Gastrocnemius medialis (tissue), 4 donors: ENCODE data around the gene SHROOM3. TPM values are rescaled to one million over a fixed set of nuclear protein-coding genes. Genes with fewer than 3 reads are reported as not detected.

Experiments
- ATAC-seq, 2 donors: fragments of 150-250 bp; one replicate each; pipeline ENCODE4 v1.9.1; 2016
- DNase-seq, 2 donors: peaks; one replicate each; pipeline ENCODE4 v3.0.0-alpha.2; 2019
- H3K27ac ChIP-seq, 4 donors: fragments of 200-600 bp; sonication (generic); 1 replicate in 1 of 4; 2 replicates in 3 of 4; pipeline ENCODE4 v1.5.1; 2016 to 2018; ENCODE audit warnings: mild to moderate bottlenecking in 2 of 4, moderate library complexity in 1 of 4
- H3K27me3 ChIP-seq, 3 donors: fragments of 200-600 bp; sonication (generic) in 2 of 3; 1 replicate in 1 of 3; 2 replicates in 2 of 3; pipeline versions ENCODE4 v1.5.1 to v1.6.0; 2016 to 2019; ENCODE audit warnings: mild to moderate bottlenecking in 1 of 3, moderate library complexity in 1 of 3
- H3K36me3 ChIP-seq, 2 donors: fragments of 200-600 bp; sonication (generic) in 1 of 2; one replicate each; pipeline ENCODE4 v1.5.1; 2017 to 2018
- H3K4me1 ChIP-seq, 2 donors: fragments of 200-600 bp; sonication (generic) in 1 of 2; one replicate each; pipeline ENCODE4 v1.5.1; 2016 to 2017; ENCODE audit warnings: mild to moderate bottlenecking in 2 of 2
- H3K4me3 ChIP-seq, 4 donors: fragments of 200-600 bp; sonication (generic) in 3 of 4; 1 replicate in 1 of 4; 2 replicates in 3 of 4; pipeline ENCODE4 v1.5.1; 2016 to 2019; ENCODE audit warnings: mild to moderate bottlenecking in 2 of 4
- H3K9me3 ChIP-seq, 3 donors: fragments of 200-600 bp; sonication (generic) in 2 of 3; 1 replicate in 1 of 3; 2 replicates in 2 of 3; pipeline ENCODE4 v1.5.1; 2016 to 2019
- CTCF ChIP-seq, 5 experiments: fragments of 450-650 bp in 3 of 5; fragments of 200-600 bp in 2 of 5; sonication (generic) in 2 of 5; IDR thresholded peaks in 4 of 5; conservative IDR thresholded peaks in 1 of 5; 1 replicate in 4 of 5; 2 replicates in 1 of 5; pipeline ENCODE4 v1.5.1; 2016 to 2019; ENCODE audit warnings: antibody characterized with exemption in 5 of 5, mild to moderate bottlenecking in 3 of 5, moderate library complexity in 3 of 5
- POLR2A ChIP-seq, 2 donors: fragments of 450-650 bp; IDR thresholded peaks; one replicate each; pipeline ENCODE4 v1.6.1; 2017; ENCODE audit warnings: antibody characterized with exemption in 2 of 2, mild to moderate bottlenecking in 2 of 2, moderate library complexity in 2 of 2
- in situ Hi-C, 4 donors: fragments of 200-750 bp; cut with MboI; loops; one replicate each; pipeline versions ENCODE4 v1.15.0 to v1.8.0; 2017; ENCODE audit warnings: low sequenced_read_pairs in 4 of 4
- intact Hi-C: fragments of 100-400 bp; cut with DNase I; formaldehyde crosslinking; loops from one replicate; pipeline ENCODE4 v1.15.1; 2023; ENCODE audit warnings: low total_unique reads
- total RNA-seq, 4 donors: library from RNA; depleted of rRNA; stranded (reverse); fragments of >200 nt; gene quantifications; one replicate each; pipeline versions ENCODE4 v1.1.0 to v1.2.3, GENCODE V29; 2016

SHROOM3 gene
- total RNA-seq, 4 donors from 2014 or later, result 0.20 to 1.7 (median 0.98) TPM

DNA sequence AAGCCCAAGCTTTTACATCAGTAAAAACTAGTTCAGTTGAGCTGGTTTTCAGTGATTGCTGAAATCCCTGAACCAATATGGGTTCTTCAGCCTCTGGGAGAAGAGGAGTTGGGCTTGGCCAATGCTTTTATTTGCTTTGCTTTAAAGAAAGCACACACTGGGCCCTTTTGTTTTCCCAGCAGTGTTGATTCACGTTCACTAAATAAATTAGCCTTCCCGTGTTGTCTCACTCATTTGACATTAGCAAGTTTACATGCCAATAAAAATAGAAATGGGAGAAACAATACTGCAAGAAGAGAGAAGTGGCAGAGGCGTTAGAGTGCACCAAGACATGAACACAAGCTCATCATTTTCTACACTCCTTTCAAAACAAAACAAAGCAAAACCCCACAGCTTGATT lies 136.2 kb downstream of the SHROOM3 start:
- Histone ChIP-seq H3K4me1 (peaks cover 0 to 8% of the 10 kb centered on the region in 2 donors), H3K27ac (no peak overlapping the region), H3K27me3 (no peaks in the 10 kb centered on the region), H3K4me3 (no peak overlapping the region), H3K36me3 (no peaks in the 10 kb centered on the region), H3K9me3 (no peaks in the 10 kb centered on the region)
- TF ChIP-seq CTCF (IDR thresholded peaks at IDR 0.05 in 4 of 5, conservative IDR thresholded peaks at IDR 0.05 in 1 of 5), result no peak
- TF ChIP-seq POLR2A (IDR thresholded peaks at IDR 0.05), result no peak
- in situ Hi-C loops (no loop called here), intact Hi-C loops (no loop called here)
- ATAC-seq (no peak), DNase-seq (no peak)

DNA sequence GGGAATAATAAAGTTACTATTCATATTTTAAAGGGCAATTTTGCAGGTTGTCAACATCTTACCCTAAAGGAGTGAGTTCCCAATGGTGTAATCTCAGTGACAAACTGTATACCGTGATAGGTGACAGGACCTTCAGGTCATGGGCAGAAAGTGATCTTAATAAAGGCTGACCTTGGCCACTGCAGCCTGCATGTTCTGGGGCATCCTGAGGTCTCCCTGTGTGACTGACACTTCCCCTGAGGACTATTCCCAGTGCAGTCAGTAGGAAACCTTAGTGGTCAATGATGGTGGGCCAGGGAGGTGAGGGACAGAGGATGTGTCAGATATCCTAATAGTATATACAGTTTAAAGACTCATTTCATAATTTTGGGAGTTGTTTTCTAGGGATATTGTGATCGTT lies 137.2 kb downstream of the SHROOM3 start:
- no peak overlapping the region for H3K4me3 ChIP-seq
- in situ Hi-C loops (no loop called here), intact Hi-C loops (no loop called here)
- no peaks in the 10 kb centered on the region for H3K36me3 ChIP-seq
- TF ChIP-seq POLR2A (IDR thresholded peaks at IDR 0.05) (no peak), CTCF (IDR thresholded peaks at IDR 0.05 in 4 of 5, conservative IDR thresholded peaks at IDR 0.05 in 1 of 5) (no peak)
- H3K4me1 ChIP-seq, result peaks cover 0 to 8% of the 10 kb centered on the region in 2 donors
- H3K27ac ChIP-seq, result no peak overlapping the region
- ATAC-seq (no peak), DNase-seq (no peak)
- no peaks in the 10 kb centered on the region for H3K27me3 ChIP-seq
- H3K9me3 ChIP-seq, result no peaks in the 10 kb centered on the region

DNA sequence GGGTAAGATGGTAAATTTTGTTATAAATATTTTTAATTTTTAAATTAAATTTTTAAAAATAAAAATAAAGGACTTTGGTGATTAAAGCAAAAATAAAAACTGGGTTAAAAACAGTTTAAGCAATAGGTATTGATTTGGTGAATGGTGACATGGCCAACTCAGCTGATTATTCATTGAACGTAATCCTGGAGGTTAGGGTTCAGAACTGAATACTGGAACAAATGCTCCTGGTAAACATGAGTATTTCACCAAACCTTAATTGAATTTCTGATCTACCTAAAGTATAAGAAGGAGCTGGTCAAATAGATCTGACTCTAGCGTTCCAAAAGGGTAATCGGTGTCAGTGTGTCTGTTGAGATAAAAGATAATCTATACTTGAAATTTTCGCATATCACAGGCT lies 141.8 kb downstream of the SHROOM3 start:
- no peak overlapping the region for H3K27ac ChIP-seq
- no peak for DNase-seq
- no peaks in the 10 kb centered on the region for H3K4me1 ChIP-seq
- no peak overlapping the region for H3K4me3 ChIP-seq
- no peak for TF ChIP-seq POLR2A (IDR thresholded peaks at IDR 0.05)
- TF ChIP-seq CTCF (IDR thresholded peaks at IDR 0.05 in 4 of 5, conservative IDR thresholded peaks at IDR 0.05 in 1 of 5), result no peak
- intact Hi-C loops, result no loop called here
- no peaks in the 10 kb centered on the region for H3K36me3 ChIP-seq
- ATAC-seq, result no peak
- no peaks in the 10 kb centered on the region for H3K9me3 ChIP-seq
- no peaks in the 10 kb centered on the region for H3K27me3 ChIP-seq
- in situ Hi-C loops, result no loop called here

- no peak overlapping the region for H3K27ac ChIP-seq
- no peaks in the 10 kb centered on the region for H3K27me3 ChIP-seq
- ATAC-seq, result no peak
- H3K4me1 ChIP-seq, result no peaks in the 10 kb centered on the region
- in situ Hi-C loops, result no loop called here
- DNase-seq, result no peak
- H3K9me3 ChIP-seq, result no peaks in the 10 kb centered on the region
- intact Hi-C loops, result no loop called here
- no peaks in the 10 kb centered on the region for H3K36me3 ChIP-seq
- no peak overlapping the region for H3K4me3 ChIP-seq
- TF ChIP-seq CTCF (IDR thresholded peaks at IDR 0.05 in 4 of 5, conservative IDR thresholded peaks at IDR 0.05 in 1 of 5) (no peak), POLR2A (IDR thresholded peaks at IDR 0.05) (no peak)
Observed at GRCh38 chr4:76578002-76578560, 143.1 kb downstream of the SHROOM3 start.
